Measurements from ENCODE around the gene MBOAT1. TPM values are rescaled to one million over a fixed set of nuclear protein-coding genes. Genes with fewer than 3 reads are reported as not detected.

MBOAT1 gene
- polyA plus RNA-seq, 1 experiment: 2.7 TPM

- CTCF ChIA-PET: no interaction called here
- Histone ChIP-seq H3K36me3 (ENCODE audit: control insufficient read depth, insufficient read depth, low read length) (no peaks in the 10 kb centered on the region), H3K27me3 (ENCODE audit: control insufficient read depth, insufficient read depth, low read length) (no peaks in the 10 kb centered on the region), H3K4me3 (ENCODE audit: low read depth, low read length) (no peak overlapping the region)
- no peak for DNase-seq (ENCODE audit: low read depth)
- POLR2A ChIA-PET: no interaction called here
- no peak for TF ChIP-seq CTCF (IDR thresholded peaks at IDR 0.05; ENCODE audit: insufficient read depth, low read depth, low read length)
Observed at GRCh38 chr6:20207088-20207418, 5.2 kb downstream of the MBOAT1 start.

GRCh38 chr6:20205722-20206161 is 6.5 kb downstream of the MBOAT1 start:
- Histone ChIP-seq H3K27me3 (ENCODE audit: control insufficient read depth, insufficient read depth, low read length) (no peaks in the 10 kb centered on the region), H3K36me3 (ENCODE audit: control insufficient read depth, insufficient read depth, low read length) (no peaks in the 10 kb centered on the region), H3K4me3 (ENCODE audit: low read depth, low read length) (no peak overlapping the region)
- TF ChIP-seq CTCF (IDR thresholded peaks at IDR 0.05; ENCODE audit: insufficient read depth, low read depth, low read length): no peak
- no peak for DNase-seq (ENCODE audit: low read depth)
- CTCF ChIA-PET: interaction anchor here (0.9 kb wide), 1 partner anchor 80 kb away, joined by 4 read pairs; no protein-coding TSS in a partner anchor
- POLR2A ChIA-PET: no interaction called here

GRCh38 chr6:20204512-20204894 is 7.8 kb downstream of the MBOAT1 start:
- no peak for TF ChIP-seq CTCF (IDR thresholded peaks at IDR 0.05; ENCODE audit: insufficient read depth, low read depth, low read length)
- POLR2A ChIA-PET: no interaction called here

GRCh38 chr6:20203561-20204511 is 8.4 kb downstream of the MBOAT1 start:
- no peak for DNase-seq (ENCODE audit: low read depth)
- Histone ChIP-seq H3K27me3 (ENCODE audit: control insufficient read depth, insufficient read depth, low read length) (no peaks in the 10 kb centered on the region), H3K4me3 (ENCODE audit: low read depth, low read length) (no peak overlapping the region), H3K36me3 (ENCODE audit: control insufficient read depth, insufficient read depth, low read length) (no peaks in the 10 kb centered on the region)
- TF ChIP-seq CTCF (IDR thresholded peaks at IDR 0.05; ENCODE audit: insufficient read depth, low read depth, low read length): no peak
- POLR2A ChIA-PET: no interaction called here
- CTCF ChIA-PET: interaction anchor here (0.6 kb wide), 1 partner anchor 242 kb away, joined by 3 read pairs; no protein-coding TSS in a partner anchor

More at GRCh38 chr6:20204512-20204894, 7.8 kb downstream of the MBOAT1 start:
- Histone ChIP-seq H3K36me3 (ENCODE audit: control insufficient read depth, insufficient read depth, low read length) (no peaks in the 10 kb centered on the region), H3K4me3 (ENCODE audit: low read depth, low read length) (no peak overlapping the region), H3K27me3 (ENCODE audit: control insufficient read depth, insufficient read depth, low read length) (no peaks in the 10 kb centered on the region)
- no peak for DNase-seq (ENCODE audit: low read depth)
- CTCF ChIA-PET: no interaction called here

- H3K4me3 ChIP-seq (ENCODE audit: low read depth, low read length): no peak overlapping the region
- no peak for TF ChIP-seq CTCF (IDR thresholded peaks at IDR 0.05; ENCODE audit: insufficient read depth, low read depth, low read length)
- POLR2A ChIA-PET: no interaction called here
- CTCF ChIA-PET: interaction anchor here (0.7 kb wide), 1 partner anchor 77 kb away, joined by 3 read pairs; no protein-coding TSS in a partner anchor
- no peaks in the 10 kb centered on the region for H3K27me3 ChIP-seq (ENCODE audit: control insufficient read depth, insufficient read depth, low read length)
- no peaks in the 10 kb centered on the region for H3K36me3 ChIP-seq (ENCODE audit: control insufficient read depth, insufficient read depth, low read length)
- no peak for DNase-seq (ENCODE audit: low read depth)
Observed at GRCh38 chr6:20202699-20203302, 9.5 kb downstream of the MBOAT1 start.

All from BJ (cell line).